GDM1 (cell line): ENCODE measurements around the gene MON2.

ENCODE experiments used
- DNase-seq: peaks from one replicate; lab custom pipeline; 2025; lab: John Stamatoyannopoulos, UW

The MON2 gene

DNA sequence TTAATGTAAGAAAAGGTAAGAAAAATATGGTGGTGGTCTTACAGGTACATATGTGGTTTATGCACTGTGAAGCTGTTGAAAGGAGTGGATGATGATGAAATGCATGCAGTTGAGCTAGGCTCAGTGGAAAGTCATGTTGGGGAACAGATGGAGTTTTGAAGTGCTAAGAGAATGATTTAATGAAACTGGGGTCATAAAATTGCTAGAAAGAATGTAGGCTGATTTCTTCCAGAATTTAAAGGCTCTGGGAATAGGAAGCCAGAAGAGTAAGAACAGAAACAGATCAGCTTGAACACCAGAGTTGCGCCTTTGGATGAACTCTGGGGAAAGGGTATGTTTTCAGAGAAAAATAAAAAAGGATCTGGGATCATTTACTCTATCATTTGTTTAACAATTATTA lies 146.5 kb downstream of the MON2 start:
- DNase-seq = no peak

DNA sequence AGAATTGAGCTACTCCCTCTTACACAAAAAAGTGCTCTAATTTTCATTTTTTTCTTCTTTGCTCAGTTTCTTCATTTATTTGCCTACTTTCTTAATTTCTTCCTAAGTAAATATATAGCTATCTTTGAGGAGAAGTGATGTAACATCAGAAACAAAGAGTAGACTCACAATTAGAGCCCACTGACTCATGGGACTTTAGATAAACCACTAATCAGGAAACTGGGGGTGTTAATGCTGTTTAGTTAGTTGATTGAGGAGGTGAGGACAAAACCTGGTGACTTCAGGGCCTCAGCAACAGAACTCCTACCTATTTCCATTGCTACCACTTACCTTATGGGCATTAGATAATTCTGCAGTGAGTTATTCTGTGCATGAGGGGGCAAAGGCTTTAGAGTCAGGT lies 151.7 kb downstream of the MON2 start:
- DNase-seq = no peak

DNA sequence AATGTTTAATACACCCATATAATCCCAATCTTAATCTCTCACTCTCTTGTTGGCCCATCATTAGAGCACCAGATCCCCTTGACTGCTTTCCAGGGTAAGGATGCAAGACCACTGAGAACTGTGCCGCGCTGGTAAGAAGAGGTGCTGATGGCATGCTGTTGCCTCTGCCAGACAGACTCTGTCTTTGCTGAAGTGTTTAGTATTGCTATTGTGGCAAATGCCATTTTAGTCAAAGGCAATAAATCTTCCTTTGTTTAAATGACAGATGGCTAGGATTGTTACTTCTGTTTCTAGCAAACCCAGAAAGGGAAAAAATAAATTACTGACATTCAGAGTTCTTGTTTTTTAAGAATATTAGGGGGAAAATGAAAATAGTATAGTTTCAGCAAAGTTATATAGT lies 152.3 kb downstream of the MON2 start:
- no peak for DNase-seq

DNA sequence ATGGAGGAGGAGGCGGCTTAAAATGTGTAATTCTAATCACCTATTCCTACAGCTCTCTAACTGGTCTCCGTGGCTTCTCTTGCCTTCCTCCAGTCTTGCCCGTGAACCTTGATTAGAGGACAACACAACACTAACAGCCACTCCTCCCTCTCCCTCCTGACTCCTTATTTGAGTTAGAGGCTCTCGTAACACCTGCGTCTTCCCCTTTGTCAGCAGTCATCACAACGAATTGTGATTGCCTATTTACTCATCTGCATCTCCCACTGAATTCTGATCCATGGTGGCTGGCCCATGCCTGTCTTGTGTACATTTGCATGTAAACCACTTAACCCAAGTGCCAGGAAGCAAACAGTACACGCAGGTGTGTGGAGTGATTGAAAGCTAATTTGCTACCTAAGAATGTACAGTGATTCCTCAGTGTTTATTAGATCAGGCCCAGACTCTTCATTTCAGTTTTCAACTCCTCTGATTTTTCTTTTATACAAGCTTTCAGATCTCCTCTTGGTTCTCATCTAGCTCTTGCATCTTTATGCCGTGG lies 154.5 kb downstream of the MON2 start:
- no peak for DNase-seq

DNA sequence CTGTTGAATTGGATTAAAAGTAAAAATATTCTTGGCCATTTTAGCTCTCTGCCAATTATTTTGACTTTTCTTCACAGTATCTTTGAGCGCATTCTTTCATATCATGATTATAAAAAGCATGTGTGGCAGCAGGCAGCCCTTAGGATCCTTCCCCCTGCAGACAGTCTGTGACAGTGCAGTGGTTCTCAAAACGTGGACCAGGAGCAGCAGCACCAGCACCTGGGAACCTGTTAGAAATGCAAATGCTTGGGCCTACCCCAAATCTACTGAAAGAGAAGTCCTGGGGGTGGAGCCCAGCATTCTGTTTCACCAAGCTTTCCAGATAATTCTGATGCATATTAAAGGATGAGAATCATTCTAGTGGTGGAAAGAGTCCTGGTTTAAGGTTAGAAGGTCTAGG lies 155.6 kb downstream of the MON2 start:
- no peak for DNase-seq

DNA sequence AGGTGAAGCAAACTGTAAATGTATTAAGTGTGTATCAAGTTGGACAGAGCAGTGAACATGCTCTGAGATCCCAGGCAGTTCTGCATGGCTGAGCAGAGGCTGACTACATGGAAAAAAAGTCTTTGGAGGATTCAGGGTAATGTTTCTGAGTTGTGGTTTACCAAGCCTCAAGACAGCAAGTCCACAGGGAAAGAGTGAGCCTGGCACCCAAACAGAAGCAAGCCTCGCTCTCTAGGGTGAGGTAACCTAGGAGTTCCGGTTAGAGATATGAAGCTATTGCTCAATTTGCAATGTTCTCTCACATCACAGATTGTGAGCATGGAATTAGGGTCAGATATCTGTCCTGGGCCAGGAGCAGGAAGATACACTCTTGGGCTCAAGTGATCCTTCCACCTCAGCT lies 158.6 kb downstream of the MON2 start:
- DNase-seq = no peak

DNA sequence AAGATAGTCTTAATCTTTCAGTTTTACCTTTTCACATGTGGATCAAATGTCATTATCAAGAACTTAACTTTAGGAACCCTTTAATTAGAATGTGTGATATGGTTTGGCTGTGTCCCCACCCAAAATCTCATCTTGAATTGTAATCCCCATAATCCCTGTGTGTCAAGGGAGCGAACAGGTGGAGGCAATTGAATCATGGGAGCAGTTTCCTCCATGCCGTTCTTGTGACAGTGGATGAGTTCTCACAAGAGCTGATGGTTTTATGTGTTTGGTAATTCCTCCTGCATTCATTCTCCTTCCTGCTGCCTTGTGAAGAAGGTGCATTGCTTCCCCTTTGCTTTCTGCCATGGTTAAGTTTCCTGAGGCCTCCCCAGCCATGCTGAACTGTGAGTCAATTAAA lies 160.6 kb downstream of the MON2 start:
- DNase-seq = no peak

DNA sequence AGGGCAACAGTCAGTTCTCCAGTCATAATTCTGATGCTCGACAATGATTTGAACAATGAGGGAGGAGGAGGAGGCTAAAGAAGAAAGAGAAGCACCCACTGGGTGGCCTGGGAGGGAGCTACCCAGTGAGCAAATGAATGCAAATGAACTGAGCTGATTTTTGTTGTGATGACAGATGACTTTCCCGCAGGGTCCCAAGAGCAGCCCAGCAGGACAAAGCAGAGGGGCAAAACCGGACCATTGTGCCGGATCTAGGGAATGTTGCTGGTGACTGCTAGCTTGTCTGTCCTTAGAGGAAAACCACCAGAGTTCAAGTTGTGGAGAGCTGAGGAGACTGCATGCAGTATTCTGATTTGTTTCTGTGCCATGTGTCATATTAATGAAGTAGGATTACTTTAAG lies 162.8 kb downstream of the MON2 start:
- no peak for DNase-seq

DNA sequence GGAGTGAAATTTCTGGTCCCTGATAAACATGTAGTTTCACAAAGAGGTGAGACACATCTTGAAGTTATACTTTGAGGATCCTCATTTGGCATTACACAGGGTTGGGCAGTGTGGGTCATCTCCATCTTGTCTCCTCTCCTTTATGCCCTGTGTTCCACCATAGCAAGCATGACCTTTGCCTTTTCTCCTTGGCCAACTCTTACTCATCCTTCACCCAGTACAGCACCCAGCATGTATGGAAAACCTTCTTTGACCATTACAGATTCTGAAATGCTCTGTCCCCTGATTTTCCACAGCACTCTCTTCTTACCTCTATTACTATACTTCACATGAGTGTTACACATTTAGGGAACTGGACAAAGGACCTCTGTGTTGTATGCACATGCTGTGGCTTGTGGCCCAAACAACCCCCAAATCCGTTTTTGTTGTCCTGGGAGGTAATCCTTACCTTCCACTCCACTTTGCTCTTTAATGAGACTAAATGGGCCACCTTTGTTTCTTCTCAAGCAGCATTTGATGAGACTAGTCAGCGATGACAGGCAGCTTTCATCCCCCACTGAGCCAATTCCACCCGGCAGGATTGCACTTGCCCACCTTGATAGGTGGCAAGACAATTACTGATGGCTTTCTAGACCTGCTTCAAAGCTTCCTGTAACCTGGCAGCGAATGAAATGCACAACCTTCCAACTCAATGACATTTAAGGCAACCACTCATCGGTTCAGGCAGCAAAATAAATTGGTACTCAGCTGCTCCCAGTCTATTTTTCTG lies 163.5 kb downstream of the MON2 start:
- no peak for DNase-seq

DNA sequence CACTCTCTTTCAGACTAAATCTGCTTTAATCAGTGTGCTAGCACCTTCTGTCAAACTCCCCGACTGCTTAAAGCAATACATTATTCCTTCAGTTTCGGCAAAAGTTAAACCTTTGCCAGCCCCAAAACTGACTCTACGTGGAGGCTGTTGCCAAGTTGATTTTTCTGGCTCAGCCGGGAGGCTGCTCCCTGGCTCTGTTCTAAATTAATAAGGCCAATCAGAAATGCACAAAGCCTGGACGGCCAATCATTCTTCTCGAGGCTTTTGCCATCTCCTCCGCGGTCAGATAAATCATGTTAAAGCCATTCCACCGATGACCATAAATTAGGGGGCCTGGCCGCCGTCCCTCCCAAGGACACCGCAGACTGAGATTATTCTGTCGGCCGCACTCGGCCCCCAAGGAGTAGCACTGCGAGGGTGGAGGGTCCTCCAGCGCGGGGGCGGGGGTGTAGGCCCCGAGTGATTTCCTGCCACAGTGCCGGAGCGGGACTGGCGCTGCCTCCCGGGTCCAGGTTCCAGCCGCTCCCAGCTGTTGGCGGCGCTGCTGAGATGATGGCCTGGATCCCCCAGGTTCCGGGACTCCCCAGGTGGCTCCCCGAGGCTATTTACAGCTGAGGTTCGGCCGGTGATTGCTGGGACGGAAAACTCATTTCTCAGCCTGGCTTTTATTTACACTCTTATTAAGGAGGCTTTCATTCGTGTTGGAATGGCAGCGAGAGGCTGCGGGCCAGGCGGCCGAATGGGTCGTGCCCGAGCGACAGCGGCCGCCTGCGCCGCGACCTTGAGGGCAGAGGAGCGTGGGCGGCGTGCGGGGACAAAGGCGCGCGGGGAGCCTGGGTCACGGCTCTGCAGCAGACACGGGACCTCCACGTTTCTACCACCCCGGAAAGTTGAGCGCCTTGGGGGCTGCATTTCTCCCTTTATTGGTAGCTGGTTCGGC lies 165.1 kb downstream of the MON2 start:
- DNase-seq = no peak

DNA sequence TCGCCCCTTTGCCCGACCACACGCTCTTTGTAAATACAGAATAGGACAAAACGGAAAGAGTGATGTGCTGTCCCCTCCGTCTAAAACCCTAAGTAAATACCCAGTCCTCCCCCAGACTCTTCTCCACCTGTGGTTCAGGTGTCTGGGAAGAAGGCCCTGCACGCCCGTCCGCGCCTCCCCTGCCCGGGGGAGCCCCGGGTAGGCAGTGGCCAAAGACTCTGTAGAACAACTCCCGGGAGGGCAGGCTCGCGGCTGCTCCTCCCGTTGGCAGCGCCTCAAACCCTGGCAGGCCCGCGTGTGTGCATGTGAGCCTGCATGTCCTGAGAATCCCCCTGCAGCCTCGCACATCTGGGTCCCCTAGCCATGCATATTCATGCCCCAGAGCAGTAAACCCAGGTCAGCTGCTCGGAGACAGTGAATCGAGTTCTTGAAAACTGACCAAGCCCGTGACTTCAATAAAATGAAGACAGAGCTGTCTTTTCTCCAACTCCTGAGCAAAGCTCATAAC lies 165.8 kb downstream of the MON2 start:
- no peak for DNase-seq

DNA sequence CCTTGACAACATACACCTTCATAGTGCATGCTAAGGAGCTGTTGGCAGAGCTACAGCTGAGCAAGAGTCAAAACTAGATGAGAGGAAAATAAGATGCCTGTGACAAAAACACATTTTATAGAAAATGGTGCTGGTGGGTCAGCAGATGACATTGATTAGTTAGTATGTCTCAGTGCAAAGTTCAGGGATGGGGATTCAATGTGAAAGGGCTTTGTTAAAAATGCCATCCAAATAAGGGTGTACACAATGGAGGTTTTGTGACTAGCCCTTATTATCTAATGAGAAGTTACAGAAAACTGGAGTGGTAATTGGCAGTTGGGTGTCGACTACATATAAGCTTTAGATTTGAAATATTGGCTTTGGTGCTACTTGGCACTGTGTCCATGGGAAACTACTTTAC lies 169.0 kb downstream of the MON2 start:
- no peak for DNase-seq

DNA sequence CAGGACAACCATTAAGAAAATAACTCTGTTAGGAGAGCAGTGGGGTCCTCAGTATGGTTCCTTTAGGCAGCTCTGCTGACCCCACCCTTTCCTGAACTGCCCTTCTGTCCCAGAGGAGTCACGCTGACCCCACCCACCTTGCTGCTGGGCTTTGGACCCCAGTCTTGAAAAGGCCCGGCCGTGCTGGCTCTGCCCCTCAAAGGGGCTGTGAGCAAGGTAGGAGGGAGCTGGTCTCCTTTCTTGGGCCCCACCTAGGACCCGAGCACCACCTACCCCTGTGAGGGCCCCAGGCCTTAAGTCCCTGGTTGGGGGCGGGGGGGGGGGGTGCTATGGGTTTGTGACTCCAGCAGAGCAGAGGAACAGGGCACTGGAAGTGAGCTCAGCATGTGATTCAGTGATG lies 171.1 kb downstream of the MON2 start:
- no peak for DNase-seq

DNA sequence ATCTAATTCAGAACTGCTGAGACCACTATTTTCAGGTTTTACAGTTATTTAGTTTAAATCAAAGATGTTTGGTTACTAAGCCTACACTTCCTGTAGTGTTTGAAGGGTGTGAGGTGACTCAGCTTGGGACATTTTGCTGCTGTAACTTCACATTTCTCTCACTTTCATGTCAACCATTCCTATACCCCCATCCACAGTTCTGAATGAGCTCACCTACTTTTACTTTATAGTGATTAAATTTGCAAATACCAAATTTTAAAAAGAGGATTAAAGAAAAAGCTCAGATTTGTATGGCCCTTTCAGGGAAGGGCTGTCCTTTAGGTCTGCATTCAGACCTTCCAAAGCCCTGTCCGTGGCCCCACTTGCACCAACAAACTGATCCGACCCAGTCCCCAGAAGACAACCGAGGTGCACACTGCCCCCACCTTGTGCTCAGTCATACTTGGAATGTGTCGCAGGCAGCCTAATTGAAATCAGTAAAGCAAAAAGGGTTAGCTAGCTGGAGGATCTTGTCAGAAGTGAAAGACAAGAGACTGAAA lies 174.4 kb downstream of the MON2 start:
- DNase-seq = no peak

DNA sequence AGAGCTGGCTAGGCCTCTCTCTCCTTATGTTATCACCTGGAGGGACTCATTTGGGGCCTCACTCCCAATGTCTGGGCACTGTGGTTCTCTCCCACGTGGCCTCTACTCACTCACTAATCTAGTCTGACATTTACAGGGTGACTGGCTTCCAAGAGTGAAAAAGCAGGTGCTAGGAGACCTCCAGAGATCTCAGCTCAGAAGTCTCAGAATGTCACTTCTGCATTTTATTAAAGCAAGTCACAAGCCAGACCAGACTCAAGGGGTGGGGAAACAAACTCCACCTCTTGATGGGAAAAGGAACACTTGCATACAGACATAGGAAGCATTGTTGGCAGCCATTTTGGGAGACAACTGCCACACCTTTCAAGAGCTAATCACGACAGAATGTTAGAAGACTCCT lies 175.9 kb downstream of the MON2 start:
- DNase-seq = no peak

DNA sequence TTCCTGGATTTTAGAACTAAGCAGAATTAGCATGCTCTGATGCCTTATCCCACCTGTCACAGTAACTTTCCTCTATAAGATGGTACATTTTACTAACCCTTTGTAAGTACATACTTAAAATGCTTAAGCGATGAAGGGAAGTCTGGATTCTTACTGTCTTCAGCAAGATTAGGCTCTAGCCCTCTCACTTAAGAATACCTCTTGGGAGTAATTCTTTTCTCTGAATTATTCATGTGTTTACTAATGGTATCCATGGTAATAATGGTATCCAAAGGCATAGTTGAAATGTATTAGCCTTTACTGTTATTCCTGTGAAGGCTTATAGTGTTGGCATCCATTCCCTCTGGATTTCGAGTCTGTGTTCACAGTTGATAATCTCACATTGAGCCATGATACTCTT lies 176.9 kb downstream of the MON2 start:
- DNase-seq = no peak

DNA sequence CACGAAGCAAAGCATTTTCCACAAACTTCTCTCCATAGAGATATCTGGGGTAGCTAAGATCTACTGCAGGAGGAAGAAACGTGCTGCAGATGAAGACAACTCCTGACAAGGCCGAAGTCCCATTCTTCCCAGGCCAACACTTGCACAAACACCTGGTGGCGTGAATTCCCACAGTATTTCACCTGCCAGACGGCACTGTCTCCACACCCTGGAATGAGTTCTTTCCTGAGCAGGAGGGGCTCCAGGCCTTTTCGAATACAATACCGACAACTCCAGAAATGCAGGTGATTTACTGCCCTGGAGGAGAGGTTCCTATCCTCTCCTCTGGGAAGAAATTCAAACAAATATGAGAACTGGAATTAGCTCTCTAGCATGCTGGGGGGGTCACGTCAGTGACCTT lies 179.9 kb downstream of the MON2 start:
- no peak for DNase-seq

DNA sequence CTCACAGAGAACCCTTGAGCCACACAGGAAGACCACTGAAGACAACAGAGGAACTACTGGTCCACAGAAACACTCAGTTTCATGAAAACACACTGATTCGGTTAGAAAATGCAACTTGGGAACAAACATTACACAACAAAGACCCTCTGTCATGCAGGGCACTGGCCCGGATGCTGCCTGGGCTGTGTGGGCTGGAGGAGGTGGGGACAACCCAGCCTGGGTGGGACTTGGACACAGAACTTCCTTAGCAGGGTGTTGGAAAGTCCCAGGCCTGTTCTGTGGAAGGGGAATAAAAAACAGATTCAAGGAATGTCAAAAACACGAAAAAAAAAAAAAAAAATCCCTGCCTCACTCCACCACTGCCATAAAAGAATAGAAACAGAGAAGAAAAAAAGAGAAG lies 181.0 kb downstream of the MON2 start:
- no peak for DNase-seq

DNA sequence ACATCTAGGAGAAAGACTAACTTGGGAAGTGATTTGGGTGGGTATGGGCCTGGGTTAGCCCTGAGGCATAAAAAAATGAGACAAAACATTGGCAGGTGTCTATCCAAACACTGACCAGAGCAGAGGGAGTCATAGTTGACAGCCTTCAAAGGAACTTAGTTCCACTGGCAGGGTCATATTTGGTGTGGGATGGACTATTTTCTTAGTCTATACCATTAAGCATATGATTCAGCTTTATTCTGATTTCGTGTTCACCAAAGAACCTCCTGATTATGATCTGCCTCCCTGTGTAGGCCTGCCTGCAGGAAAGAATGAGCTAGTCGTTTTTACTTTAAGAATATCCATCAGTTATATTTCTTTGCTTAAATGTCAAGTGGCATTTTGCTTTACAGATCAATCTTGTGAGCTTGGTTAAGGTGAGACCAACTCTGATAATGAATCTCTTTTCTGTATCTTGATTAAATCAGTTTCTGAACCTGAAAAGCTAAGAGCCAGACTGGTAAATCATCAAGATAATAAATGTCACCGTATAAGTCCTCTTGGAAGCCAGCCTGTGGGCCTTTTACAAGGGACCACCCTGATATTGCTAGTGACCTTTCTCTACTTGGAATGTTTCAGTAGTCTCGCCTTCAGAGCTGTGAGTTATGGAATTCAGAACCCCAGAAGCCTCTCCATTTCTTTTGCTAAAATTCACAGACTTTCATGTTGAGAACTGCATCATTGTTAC lies 182.9 kb downstream of the MON2 start:
- no peak for DNase-seq
